Kidney (tissue), 14 donors: ENCODE measurements around the gene LRRC28. TPM values are rescaled to one million over a fixed set of nuclear protein-coding genes. Genes with fewer than 3 reads are reported as not detected.

Experiments
- DNase-seq, 5 donors: peaks; one replicate each; pipeline ENCODE4 v3.0.0-alpha.2; 2013 to 2020
- FAIRE-seq: peaks from 2 replicates; lab custom pipeline; 2012; peaks lifted over from hg19 to GRCh38; lab: Jason Lieb, UNC
- H3K27ac ChIP-seq, 2 donors: one replicate each; pipeline ENCODE4 v1.7.0; 2013; ENCODE audit warnings: low read depth in 2 of 2, low read length in 2 of 2, inconsistent platforms in 1 of 2
- H3K27me3 ChIP-seq: one replicate; pipeline ENCODE4 v1.7.1; 2013; ENCODE audit warnings: low read length, inconsistent platforms; ENCODE audit not compliant: control insufficient read depth, insufficient read depth
- H3K36me3 ChIP-seq, 3 donors: one replicate each; pipeline versions ENCODE4 v1.7.0 to v1.7.1; 2013; ENCODE audit warnings: low read length in 3 of 3, control low read depth in 1 of 3, inconsistent platforms in 1 of 3; ENCODE audit not compliant: insufficient read depth in 3 of 3, control insufficient read depth in 2 of 3
- H3K4me1 ChIP-seq, 3 donors: one replicate each; pipeline versions ENCODE4 v1.7.0 to v1.7.1; 2013; ENCODE audit warnings: low read length in 3 of 3, inconsistent platforms in 1 of 3, low read depth in 1 of 3; ENCODE audit not compliant: control insufficient read depth in 2 of 3, insufficient read depth in 2 of 3
- H3K4me3 ChIP-seq, 3 donors: one replicate each; pipeline versions ENCODE4 v1.7.0 to v1.8.1; 2013; ENCODE audit warnings: low read length in 3 of 3, control low read depth in 1 of 3, inconsistent platforms in 1 of 3
- H3K9ac ChIP-seq, 3 donors: one replicate each; pipeline versions ENCODE4 v1.7.0 to v1.7.1; 2013; ENCODE audit warnings: low read length in 3 of 3, control low read depth in 1 of 3, inconsistent platforms in 1 of 3
- H3K9me3 ChIP-seq, 3 donors: one replicate each; pipeline versions ENCODE4 v1.7.0 to v1.7.1; 2013; ENCODE audit warnings: low read length in 3 of 3, control low read depth in 1 of 3, inconsistent platforms in 1 of 3; ENCODE audit not compliant: control insufficient read depth in 2 of 3, insufficient read depth in 1 of 3
- intact Hi-C: fragments of 100-400 bp; cut with DNase I; formaldehyde crosslinking; loops from one replicate; pipeline ENCODE4 v1.11.1; 2022
- polyA plus RNA-seq: library from polyadenylated mRNA; stranded (reverse); fragments of 350-450 nt; fragmentation: Illumina TruSeq; extraction: RNeasy Lipid Tissue Mini Kit (QIAGEN cat#74804); gene quantifications from one replicate; pipeline ENCODE4 v1.2.3, GENCODE V29; 2014; ENCODE audit warnings: low read depth, low replicate concordance; ENCODE audit not compliant: insufficient read depth
- total RNA-seq: library from RNA; stranded (reverse); fragmentation: NEBNext Ultra II Directional; extraction: Animal tissue kit (Norgen Biotek cat#: 25700); gene quantifications from one replicate; pipeline ENCODE4 v1.2.1, GENCODE V29; 2021
- TF ChIP-seq, protein P1 (sequence below): IDR thresholded peaks from 3 replicates; pipeline ENCODE4 v1.5.1; 2012; ENCODE audit warnings: mild to moderate bottlenecking, moderate library complexity, borderline replicate concordance; ENCODE audit not compliant: insufficient read depth; ENCODE audit errors: extremely low read depth
- donor health status: control.
- donor health status: control.
- donor health status: control.
- donor health status: control.
- donor health status: control.
- donor health status: DM: yes; HTN: yes; CAD: no.
- donor health status: Normal renal cell carcinoma (clear cell type).

LRRC28 gene
- total and polyA plus RNA-seq, 2 donors from 2014 or later: 25.5 to 34.7 TPM

GRCh38 chr15:99326235-99326634 lies 75.0 kb downstream of the LRRC28 start:
- TF ChIP-seq, protein P1, sequence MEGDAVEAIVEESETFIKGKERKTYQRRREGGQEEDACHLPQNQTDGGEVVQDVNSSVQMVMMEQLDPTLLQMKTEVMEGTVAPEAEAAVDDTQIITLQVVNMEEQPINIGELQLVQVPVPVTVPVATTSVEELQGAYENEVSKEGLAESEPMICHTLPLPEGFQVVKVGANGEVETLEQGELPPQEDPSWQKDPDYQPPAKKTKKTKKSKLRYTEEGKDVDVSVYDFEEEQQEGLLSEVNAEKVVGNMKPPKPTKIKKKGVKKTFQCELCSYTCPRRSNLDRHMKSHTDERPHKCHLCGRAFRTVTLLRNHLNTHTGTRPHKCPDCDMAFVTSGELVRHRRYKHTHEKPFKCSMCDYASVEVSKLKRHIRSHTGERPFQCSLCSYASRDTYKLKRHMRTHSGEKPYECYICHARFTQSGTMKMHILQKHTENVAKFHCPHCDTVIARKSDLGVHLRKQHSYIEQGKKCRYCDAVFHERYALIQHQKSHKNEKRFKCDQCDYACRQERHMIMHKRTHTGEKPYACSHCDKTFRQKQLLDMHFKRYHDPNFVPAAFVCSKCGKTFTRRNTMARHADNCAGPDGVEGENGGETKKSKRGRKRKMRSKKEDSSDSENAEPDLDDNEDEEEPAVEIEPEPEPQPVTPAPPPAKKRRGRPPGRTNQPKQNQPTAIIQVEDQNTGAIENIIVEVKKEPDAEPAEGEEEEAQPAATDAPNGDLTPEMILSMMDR: no peak
- H3K4me3 ChIP-seq: no peak overlapping the region
- no peak overlapping the region for H3K27ac ChIP-seq
- no peak overlapping the region for H3K9ac ChIP-seq
- no peak for DNase-seq
- peak; percentile 58 for FAIRE-seq
- peaks cover 0 to 12% (median 2%) of the 10 kb centered on the region in 3 donors for H3K4me1 ChIP-seq
- intact Hi-C loops: no loop called here
- H3K27me3 ChIP-seq: no peaks in the 10 kb centered on the region
- H3K9me3 ChIP-seq: no peaks in the 10 kb centered on the region
- H3K36me3 ChIP-seq: no peaks in the 10 kb centered on the region

GRCh38 chr15:99328106-99329072 lies 77.1 kb downstream of the LRRC28 start:
- H3K9ac ChIP-seq: no peak overlapping the region
- no peaks in the 10 kb centered on the region for H3K36me3 ChIP-seq
- TF ChIP-seq, protein P1: no peak
- FAIRE-seq (no peak), DNase-seq (no peak)
- H3K4me3 ChIP-seq: no peak overlapping the region
- H3K27me3 ChIP-seq: no peaks in the 10 kb centered on the region
- intact Hi-C loops: no loop called here
- H3K9me3 ChIP-seq: no peaks in the 10 kb centered on the region
- no peak overlapping the region for H3K27ac ChIP-seq
- H3K4me1 ChIP-seq: peaks cover 0 to 8% (median 2%) of the 10 kb centered on the region in 3 donors

DNA sequence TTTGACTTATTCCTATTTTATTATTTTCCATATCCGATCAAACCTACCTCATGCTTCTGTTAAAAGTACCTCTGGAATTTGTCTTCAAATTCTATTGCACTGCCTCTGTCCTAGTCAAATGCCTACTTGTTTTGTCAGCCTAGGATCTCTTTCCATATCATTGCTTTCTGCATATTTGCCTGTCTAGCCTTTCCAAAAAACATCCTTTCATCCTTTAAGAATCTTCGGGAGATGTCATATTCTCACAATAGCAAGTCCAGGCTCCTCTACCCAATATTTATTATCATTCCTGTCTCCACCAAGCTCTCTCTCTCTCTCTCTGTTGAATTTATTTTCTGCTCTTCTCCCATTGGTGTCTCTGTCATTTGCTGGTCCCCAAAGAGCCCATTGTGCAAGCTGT lies 80.1 kb downstream of the LRRC28 start:
- TF ChIP-seq, protein P1: no peak
- H3K9ac ChIP-seq: no peak overlapping the region
- intact Hi-C loops: no loop called here
- H3K9me3 ChIP-seq: no peaks in the 10 kb centered on the region
- no peak for FAIRE-seq
- DNase-seq: no peak
- H3K4me1 ChIP-seq: no peaks in the 10 kb centered on the region
- H3K27me3 ChIP-seq: no peaks in the 10 kb centered on the region
- no peak overlapping the region for H3K27ac ChIP-seq
- peaks cover 0 to 1% (median 0%) of the 10 kb centered on the region in 3 donors for H3K36me3 ChIP-seq
- no peak overlapping the region for H3K4me3 ChIP-seq
